HEK293T (cell line): ENCODE data around the gene PREX1.

Experiments
- BHLHE40 ChIP-seq: fragments of 450-650 bp; IDR thresholded peaks from 2 replicates; pipeline ENCODE4 v1.6.1; 2016; ENCODE audit warnings: mild to moderate bottlenecking, moderate library complexity, borderline replicate concordance
- ELF4 ChIP-seq: fragments of 450-650 bp; IDR thresholded peaks from 2 replicates; pipeline ENCODE4 v1.6.1; 2017; ENCODE audit warnings: antibody characterized with exemption
- FOXA1 ChIP-seq: fragments of 450-650 bp; IDR thresholded peaks from 2 replicates; pipeline ENCODE4 v1.6.1; 2016; ENCODE audit warnings: mild to moderate bottlenecking
- FOXM1 ChIP-seq: fragments of 450-650 bp; IDR thresholded peaks from 2 replicates; pipeline ENCODE4 v1.6.1; 2017; ENCODE audit warnings: mild to moderate bottlenecking, borderline replicate concordance
- SP1 ChIP-seq: fragments of 450-650 bp; IDR thresholded peaks from 2 replicates; pipeline ENCODE4 v1.6.1; 2017
- SUZ12 ChIP-seq: fragments of 450-650 bp; IDR thresholded peaks from 2 replicates; pipeline ENCODE4 v1.6.1; 2016; ENCODE audit warnings: mild to moderate bottlenecking
- ZNF384 ChIP-seq: fragments of 450-650 bp; IDR thresholded peaks from 2 replicates; pipeline ENCODE4 v1.6.1; 2016

- TF ChIP-seq FOXM1 (no peak), ZNF384 (no peak), SP1 (no peak), FOXA1 (no peak), ELF4 (no peak), SUZ12 (no peak), BHLHE40 (no peak)
Measured at GRCh38 chr20:48821261-48821920, 6.4 kb downstream of the PREX1 start.
